Osteocyte (in vitro differentiated cells): ENCODE results near the gene ONECUT3. TPM values are rescaled to one million over a fixed set of nuclear protein-coding genes. Genes with fewer than 3 reads are reported as not detected.

Source experiments
- DNase-seq: peaks from one replicate; pipeline ENCODE4 v3.0.0; 2021; ENCODE audit warnings: mixed read lengths; ENCODE audit not compliant: unreplicated experiment; ENCODE audit errors: extremely low spot score
- H3K27ac Mint-ChIP-seq: one replicate; pipeline ENCODE4 v1.8.0; 2021; ENCODE audit warnings: mild to moderate bottlenecking, mixed read lengths; ENCODE audit not compliant: unreplicated experiment
- H3K27me3 Mint-ChIP-seq: one replicate; pipeline ENCODE4 v1.8.0; 2021; ENCODE audit warnings: mixed read lengths; ENCODE audit not compliant: unreplicated experiment
- H3K36me3 Mint-ChIP-seq: one replicate; pipeline ENCODE4 v1.8.0; 2021; ENCODE audit warnings: mixed read lengths; ENCODE audit not compliant: unreplicated experiment
- H3K4me1 Mint-ChIP-seq: one replicate; pipeline ENCODE4 v1.8.0; 2021; ENCODE audit warnings: mixed read lengths; ENCODE audit not compliant: unreplicated experiment
- H3K4me3 Mint-ChIP-seq: one replicate; pipeline ENCODE4 v1.8.0; 2021; ENCODE audit warnings: mild to moderate bottlenecking, moderate library complexity, mixed read lengths; ENCODE audit not compliant: unreplicated experiment
- H3K9me3 Mint-ChIP-seq: one replicate; pipeline ENCODE4 v1.8.0; 2021; ENCODE audit warnings: mixed read lengths; ENCODE audit not compliant: unreplicated experiment
- CTCF ChIP-seq: fragments of 200-600 bp; sonication (generic); IDR thresholded peaks from 2 replicates; pipeline ENCODE4 v1.5.0; 2021; ENCODE audit warnings: antibody characterized with exemption, mild to moderate bottlenecking, moderate library complexity
- microRNA-seq: library from miRNA; unstranded; fragments of <30 nt; microRNA quantifications from one replicate; pipeline ENCODE4 v1.1.0, GENCODE V29; 2020; ENCODE audit not compliant: unreplicated experiment
- total RNA-seq: library from RNA; stranded (reverse); gene quantifications from 2 replicates; pipeline ENCODE4 v1.2.1, GENCODE V29; 2021

The ONECUT3 gene
- total RNA-seq, 1 donor from 2014 or later, result not detected

DNA sequence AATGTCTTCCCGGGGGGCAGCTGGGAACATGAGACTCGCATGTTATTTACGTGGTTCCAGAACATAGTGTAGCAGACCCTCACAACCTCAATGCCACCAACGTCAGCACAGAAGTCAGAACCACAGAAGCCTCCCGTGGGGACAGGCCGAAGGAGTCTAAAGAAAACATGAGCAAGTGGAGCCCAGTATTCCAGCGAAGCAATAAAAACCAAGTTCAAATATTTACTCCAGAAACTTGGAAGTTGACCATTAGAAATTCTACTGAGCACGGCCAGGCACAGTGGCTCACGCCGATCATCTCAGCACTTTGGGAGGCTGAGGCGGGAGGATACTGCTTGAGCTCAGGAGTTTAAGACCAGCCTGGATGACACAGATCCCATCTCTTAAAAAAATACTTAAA is 76.7 kb downstream of the ONECUT3 start:
- Mint-ChIP-seq H3K27me3 (no peaks in the 10 kb centered on the region), H3K9me3 (no peaks in the 10 kb centered on the region), H3K27ac (no peak overlapping the region), H3K36me3 (peaks cover 4% of the 10 kb centered on the region), H3K4me1 (peaks cover 5% of the 10 kb centered on the region), H3K4me3 (no peak overlapping the region)
- TF ChIP-seq CTCF, result no peak
- DNase-seq, result no peak

DNA sequence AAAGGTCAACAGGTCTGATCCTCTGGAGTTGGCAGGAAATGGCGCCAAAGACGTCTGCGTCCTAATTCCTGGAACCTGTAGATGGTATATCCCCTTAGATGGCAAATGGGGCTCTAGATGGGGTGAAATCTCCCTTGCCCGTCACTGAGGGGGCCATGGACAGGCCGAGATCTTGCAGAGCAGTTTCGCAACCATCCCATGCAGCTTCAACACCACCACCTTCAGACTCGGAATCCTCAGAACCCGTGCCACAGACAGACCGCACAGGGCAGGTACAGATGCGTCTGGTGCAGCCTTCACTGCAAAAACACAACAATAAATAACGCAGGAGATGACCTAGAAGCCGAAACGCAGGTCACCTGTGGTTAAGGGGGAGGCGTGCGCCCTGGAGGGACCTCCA is 77.3 kb downstream of the ONECUT3 start:
- Mint-ChIP-seq H3K36me3 (peaks cover 4% of the 10 kb centered on the region), H3K4me1 (peaks cover 5% of the 10 kb centered on the region), H3K4me3 (no peak overlapping the region), H3K27ac (no peak overlapping the region), H3K9me3 (no peaks in the 10 kb centered on the region), H3K27me3 (no peaks in the 10 kb centered on the region)
- no peak for TF ChIP-seq CTCF
- no peak for DNase-seq

Small RNA genes lying within 50 kb of the gene (microRNA-seq; reads per million reads assigned to microRNA genes)
- not detected for gene MIR1909

Other genes with a start within 250 kb of the ONECUT3 start
- gene ADAMTSL5, start 240.5 kb upstream of the ONECUT3 start, total RNA-seq, result 4.4 and 6.4 TPM in 2 replicates
- 0.54 TPM in 1 of 2 replicates, not detected in the other for gene PLK5, start 229.4 kb upstream of the ONECUT3 start, total RNA-seq
- 65.5 and 67.5 TPM in 2 replicates for gene MEX3D, start 185.2 kb upstream of the ONECUT3 start, total RNA-seq
- 96.3 and 101 TPM in 2 replicates for gene MBD3, start 160.6 kb upstream of the ONECUT3 start, total RNA-seq
- gene UQCR11, start 148.0 kb upstream of the ONECUT3 start, total RNA-seq, result 203 and 206 TPM in 2 replicates
- gene TCF3, start 100.9 kb upstream of the ONECUT3 start, total RNA-seq, result 180 and 189 TPM in 2 replicates
- gene ATP8B3, start 58.8 kb downstream of the ONECUT3 start, total RNA-seq, result 4.6 and 5.2 TPM in 2 replicates
- gene REXO1, start 95.0 kb downstream of the ONECUT3 start, total RNA-seq, result 29.8 and 39.3 TPM in 2 replicates
- gene KLF16, start 110.1 kb downstream of the ONECUT3 start, total RNA-seq, result 25.1 and 26.3 TPM in 2 replicates
- 63.4 and 64.0 TPM in 2 replicates for gene ABHD17A, start 132.0 kb downstream of the ONECUT3 start, total RNA-seq
- gene ADAT3, start 151.9 kb downstream of the ONECUT3 start, total RNA-seq, result 6.8 and 7.4 TPM in 2 replicates
- 75.8 and 79.4 TPM in 2 replicates for gene SCAMP4, start 151.9 kb downstream of the ONECUT3 start, total RNA-seq
- gene CSNK1G2, start 187.7 kb downstream of the ONECUT3 start, total RNA-seq, result 71.6 and 72.2 TPM in 2 replicates